IMR-90 (cell line): ENCODE results near the gene CAMTA1. TPM values are rescaled to one million over a fixed set of nuclear protein-coding genes. Genes with fewer than 3 reads are reported as not detected.

Source experiments
- ATAC-seq: fragments of 200-7000 bp; cut with Tn5 transposase; 2 replicates; pipeline ENCODE4 v1.9.1; 2020; ENCODE audit warnings: low read depth, mild to moderate bottlenecking, moderate library complexity
- BruUV-seq: library from RNA; stranded (reverse); fragments of 400-500 nt; replicated peaks from 2 replicates; lab custom pipeline; 2021; lab: Mats Ljungman, UMichigan
- CTCF ChIA-PET: fragments of 300-600 bp; formaldehyde crosslinking; extraction: SDS; loops from one replicate; lab custom pipeline; 2021; ENCODE audit warnings: antibody characterized with exemption; lab: Yijun Ruan, JAX
- POLR2A ChIA-PET: fragments of 300-600 bp; sonication (Branson Sonifier 250); formaldehyde crosslinking; loops from one replicate; lab custom pipeline; 2022; ENCODE audit warnings: antibody characterized with exemption; ENCODE audit not compliant: unreplicated experiment; lab: Charles Lee
- DNase-seq: peaks from one replicate; pipeline ENCODE4 v3.0.0; 2013
- H2AFZ ChIP-seq: replicated peaks from 2 replicates; pipeline ENCODE3; 2013; ENCODE audit warnings: low read length, mild to moderate bottlenecking; ENCODE audit not compliant: poor library complexity
- H2AK5ac ChIP-seq: 2 replicates; pipeline ENCODE4 v1.6.1; 2013; ENCODE audit warnings: low read depth, low read length, inconsistent platforms
- H2AK9ac ChIP-seq: replicated peaks from 2 replicates; pipeline ENCODE3; 2013; ENCODE audit warnings: mild to moderate bottlenecking, low read depth, low read length, moderate library complexity; ENCODE audit not compliant: poor library complexity
- H2BK120ac ChIP-seq: 2 replicates; pipeline ENCODE4 v1.6.1; 2013; ENCODE audit warnings: low read depth, low read length, inconsistent platforms
- H2BK15ac ChIP-seq: 3 replicates; pipeline ENCODE4 v1.6.1; 2013; ENCODE audit warnings: low read depth, low read length, inconsistent platforms
- H2BK20ac ChIP-seq: 2 replicates; pipeline ENCODE4 v1.6.1; 2013; ENCODE audit warnings: low read depth, mild to moderate bottlenecking, inconsistent platforms, low read length, moderate library complexity
- H2BK5ac ChIP-seq: 2 replicates; pipeline ENCODE4 v1.6.1; 2013; ENCODE audit warnings: mild to moderate bottlenecking, low read depth, low read length, inconsistent platforms; ENCODE audit not compliant: poor library complexity, severe bottlenecking
- H3K14ac ChIP-seq: replicated peaks from 2 replicates; pipeline ENCODE4 v1.6.1; 2013; ENCODE audit warnings: low read depth, low read length, inconsistent platforms
- H3K18ac ChIP-seq: 2 replicates; pipeline ENCODE4 v1.6.1; 2013; ENCODE audit warnings: low read depth, low read length, control low read depth
- H3K23ac ChIP-seq: 2 replicates; pipeline ENCODE4 v1.6.1; 2013; ENCODE audit warnings: low read depth, low read length, inconsistent platforms
- H3K27ac ChIP-seq: 2 replicates; pipeline ENCODE4 v1.5.1; 2013; ENCODE audit warnings: mild to moderate bottlenecking, control low read depth, low read length; ENCODE audit not compliant: insufficient read depth
- H3K27me3 ChIP-seq: 2 replicates; pipeline ENCODE4 v1.6.1; 2013; ENCODE audit warnings: low read length; ENCODE audit not compliant: control insufficient read depth, insufficient read depth
- H3K36me3 ChIP-seq: 2 replicates; pipeline ENCODE4 v1.6.1; 2013; ENCODE audit warnings: low read length, mixed read lengths; ENCODE audit not compliant: control insufficient read depth, insufficient read depth
- H3K4ac ChIP-seq: 2 replicates; pipeline ENCODE4 v1.6.1; 2013; ENCODE audit warnings: low read depth, low read length, inconsistent platforms
- H3K4me1 ChIP-seq: 2 replicates; pipeline ENCODE4 v1.6.1; 2013; ENCODE audit warnings: low read length, mixed read lengths; ENCODE audit not compliant: control insufficient read depth, insufficient read depth
- H3K4me2 ChIP-seq: 2 replicates; pipeline ENCODE4 v1.6.1; 2013; ENCODE audit warnings: low read depth, mild to moderate bottlenecking, control low read depth, low read length, moderate library complexity
- H3K4me3 ChIP-seq: 2 replicates; pipeline ENCODE4 v1.5.1; 2013; ENCODE audit warnings: low read depth, mild to moderate bottlenecking, control low read depth, low read length, moderate library complexity; ENCODE audit not compliant: insufficient read depth
- H3K56ac ChIP-seq: 2 replicates; pipeline ENCODE4 v1.6.1; 2013; ENCODE audit warnings: low read length, inconsistent platforms; ENCODE audit not compliant: insufficient read depth; ENCODE audit errors: extremely low read depth
- H3K79me1 ChIP-seq, 2 experiments: 2 replicates each; pipeline ENCODE4 v1.6.1; 2013; ENCODE audit warnings: low read length in 2 of 2, inconsistent platforms in 1 of 2, low read depth in 1 of 2
- H3K9ac ChIP-seq: 2 replicates; pipeline ENCODE4 v1.6.1; 2013; ENCODE audit warnings: low read depth, low read length, control low read depth
- H3K9me1 ChIP-seq: 2 replicates; pipeline ENCODE4 v1.6.1; 2013; ENCODE audit warnings: low read length, inconsistent platforms; ENCODE audit not compliant: insufficient read depth
- H3K9me3 ChIP-seq: 2 replicates; pipeline ENCODE4 v1.6.1; 2013; ENCODE audit warnings: low read length; ENCODE audit not compliant: control insufficient read depth, insufficient read depth
- H4K20me1 ChIP-seq: 2 replicates; pipeline ENCODE4 v1.6.1; 2013; ENCODE audit warnings: low read length, inconsistent platforms; ENCODE audit not compliant: insufficient read depth
- H4K5ac ChIP-seq: 2 replicates; pipeline ENCODE4 v1.6.1; 2013; ENCODE audit warnings: mild to moderate bottlenecking, low read depth, low read length, control low read depth
- H4K8ac ChIP-seq, 2 experiments: 2 replicates each; pipeline ENCODE4 v1.6.1; 2013; ENCODE audit warnings: low read depth in 2 of 2, low read length in 2 of 2, control low read depth in 1 of 2, inconsistent platforms in 1 of 2
- H4K91ac ChIP-seq: 2 replicates; pipeline ENCODE4 v1.6.1; 2013; ENCODE audit warnings: low read depth, low read length, inconsistent platforms; ENCODE audit not compliant: insufficient read depth
- BHLHE40 ChIP-seq: fragments of 150-350 bp; IDR thresholded peaks from 2 replicates; pipeline ENCODE4 v1.6.1; 2016; ENCODE audit warnings: mild to moderate bottlenecking, low read depth, low read length
- CEBPB ChIP-seq: IDR thresholded peaks from 2 replicates; pipeline ENCODE4 v1.6.1; 2012; ENCODE audit warnings: low read depth, low read length, improper control_type of control experiment
- CHD1 ChIP-seq: IDR thresholded peaks from 2 replicates; pipeline ENCODE4 v1.6.1; 2012; ENCODE audit warnings: low read depth, low read length, improper control_type of control experiment
- ELK1 ChIP-seq: fragments of 150-350 bp; IDR thresholded peaks from 2 replicates; pipeline ENCODE4 v1.6.1; 2016; ENCODE audit warnings: low read depth, mild to moderate bottlenecking, low read length, moderate library complexity, borderline replicate concordance
- MAFK ChIP-seq: IDR thresholded peaks from 2 replicates; pipeline ENCODE4 v1.6.1; 2012; ENCODE audit warnings: low read depth, low read length, improper control_type of control experiment
- MAZ ChIP-seq: IDR thresholded peaks from 2 replicates; pipeline ENCODE4 v1.6.1; 2012; ENCODE audit warnings: low read depth, mild to moderate bottlenecking, low read length, improper control_type of control experiment, moderate library complexity, borderline replicate concordance
- MXI1 ChIP-seq: IDR thresholded peaks from 2 replicates; pipeline ENCODE4 v1.6.1; 2012; ENCODE audit warnings: low read depth, mild to moderate bottlenecking, low read length, moderate library complexity, borderline replicate concordance
- RCOR1 ChIP-seq: IDR thresholded peaks from 2 replicates; pipeline ENCODE4 v1.6.1; 2012; ENCODE audit warnings: mild to moderate bottlenecking, low read length, improper control_type of control experiment; ENCODE audit not compliant: insufficient replicate concordance
- RFX5 ChIP-seq: IDR thresholded peaks from 2 replicates; pipeline ENCODE4 v1.8.0; 2012; ENCODE audit warnings: low read depth, mild to moderate bottlenecking, low read length, moderate library complexity
- SMC3 ChIP-seq: fragments of 150-350 bp; IDR thresholded peaks from 2 replicates; pipeline ENCODE4 v1.6.1; 2016; ENCODE audit warnings: low read depth, mild to moderate bottlenecking, antibody characterized with exemption, low read length, moderate library complexity
- USF2 ChIP-seq: fragments of 150-350 bp; IDR thresholded peaks from 2 replicates; pipeline ENCODE4 v1.6.1; 2017; ENCODE audit warnings: mild to moderate bottlenecking, antibody characterized with exemption, low read length, low read depth
- WGBS, 2 experiments: methylation state at CpG; one replicate each; pipeline versions ENCODE4 v1.1.5 to v1.1.7; 2013; ENCODE audit warnings: missing lambda C conversion rate in 2 of 2; ENCODE audit not compliant: insufficient read length in 1 of 2; ENCODE audit errors: extremely low coverage in 2 of 2; 5-methylcytosine and 5-hydroxymethylcytosine counted together
- dilution Hi-C: fragments of 300-500 bp; cut with HindIII; formaldehyde crosslinking; loops from one replicate; pipeline ENCODE4 v1.14.3; 2018; ENCODE audit warnings: low sequenced_read_pairs; ENCODE audit not compliant: unreplicated experiment
- in situ Hi-C: fragments of 300-500 bp; cut with MboI; formaldehyde crosslinking; loops from 3 replicates; pipeline ENCODE4 v1.14.3; 2019; ENCODE audit warnings: low sequenced_read_pairs, inconsistent platforms, mixed read lengths
- intact Hi-C: fragments of 100-400 bp; cut with micrococcal nuclease; formaldehyde crosslinking; loops from 2 replicates; pipeline ENCODE4 v1.10.0; 2022
- polyA plus RNA-seq, 3 experiments: library from polyadenylated mRNA; depleted of rRNA; stranded (reverse); fragments of >200 nt; gene quantifications; 2 replicates each; pipeline ENCODE4 v1.2.3, GENCODE V29; 2012; ENCODE audit warnings: low replicate concordance in 1 of 3
- total RNA-seq: library from RNA; depleted of rRNA; stranded (reverse); fragments of >200 nt; gene quantifications from 2 replicates; pipeline ENCODE4 v1.2.3, GENCODE V29; 2012

Gene CAMTA1
- total and polyA plus RNA-seq, 2 of the 4 experiments (the other 2 are of a cell fraction) = 35.5 to 74.3 TPM

- no peak overlapping the region for H2AK5ac ChIP-seq
- H2BK15ac ChIP-seq = no peak overlapping the region
- intact Hi-C loops (no loop called here), dilution Hi-C loops (no loop called here), in situ Hi-C loops (no loop called here)
- no peak overlapping the region for H2AFZ ChIP-seq
- no peak overlapping the region for H3K4me3 ChIP-seq
- ChIA-PET POLR2A (no interaction called here), CTCF (no interaction called here)
- no peak overlapping the region for H4K5ac ChIP-seq
- H3K27ac ChIP-seq = no peak overlapping the region
- no peak overlapping the region for H2BK20ac ChIP-seq
- H3K9me1 ChIP-seq = no peaks in the 10 kb centered on the region
- no peak overlapping the region for H3K56ac ChIP-seq
- no peak overlapping the region for H2BK5ac ChIP-seq
- no peak overlapping the region; the same call in 1 of the 2 replicates for H3K4me2 ChIP-seq
- H3K18ac ChIP-seq = no peak overlapping the region
- H3K14ac ChIP-seq = no peak overlapping the region
- H3K23ac ChIP-seq = no peak overlapping the region
- H3K9me3 ChIP-seq = no peaks in the 10 kb centered on the region
- BruUV-seq = no TSS peak
- H3K9ac ChIP-seq = no peak overlapping the region
- H3K27me3 ChIP-seq = peaks cover 28% of the 10 kb centered on the region
- H4K20me1 ChIP-seq = no peaks in the 10 kb centered on the region
- DNase-seq (no peak), ATAC-seq (no peak)
- H3K36me3 ChIP-seq = no peaks in the 10 kb centered on the region
- H3K79me1 ChIP-seq = no peaks in the 10 kb centered on the region
- TF ChIP-seq SMC3 = no peak
- no peak for TF ChIP-seq CHD1
- no peak for TF ChIP-seq ELK1
- TF ChIP-seq MAZ = no peak
- TF ChIP-seq MXI1 = no peak
- no peak for TF ChIP-seq MAFK
- no peak for TF ChIP-seq RCOR1
- no peak for TF ChIP-seq BHLHE40
- TF ChIP-seq USF2 = no peak
- no peak for TF ChIP-seq RFX5
- no peak for TF ChIP-seq CEBPB
- H4K8ac ChIP-seq = no peak overlapping the region
- 0% methylated on average over 4 of the region's 6 CpGs; no CpG with 5 or more reads in 1 of the 2 experiments for WGBS, 2 experiments
- no peak overlapping the region for H4K91ac ChIP-seq
- no peak overlapping the region for H3K4ac ChIP-seq
- no peaks in the 10 kb centered on the region for H3K4me1 ChIP-seq
- no peak overlapping the region for H2AK9ac ChIP-seq
- no peak overlapping the region for H2BK120ac ChIP-seq
Observed at GRCh38 chr1:6976044-6976375, 190.8 kb downstream of the CAMTA1 start.
